Upper lobe of left lung (tissue), 6 donors: Measurements from ENCODE around the gene SLC12A6. TPM values are rescaled to one million over a fixed set of nuclear protein-coding genes. Genes with fewer than 3 reads are reported as not detected.

ENCODE experiments used
- ATAC-seq, 2 donors: fragments of 200-7000 bp; cut with Tn5 transposase; one replicate each; pipeline ENCODE4 v1.9.1; 2022; ENCODE audit warnings: mild to moderate bottlenecking in 2 of 2, moderate library complexity in 2 of 2; ENCODE audit not compliant: low FRiP score in 2 of 2
- DNase-seq, 2 donors: peaks; one replicate each; pipeline ENCODE4 v3.0.0-alpha.2; 2019 to 2020
- H3K27ac ChIP-seq, 4 donors: fragments of 200-600 bp; sonication (generic); one replicate each; pipeline ENCODE4 v1.5.1; 2016 to 2019
- H3K27me3 ChIP-seq, 4 donors: fragments of 200-600 bp; sonication (generic); one replicate each; pipeline ENCODE4 v1.5.1; 2017 to 2019
- H3K36me3 ChIP-seq, 4 donors: fragments of 200-600 bp; sonication (generic); one replicate each; pipeline ENCODE4 v1.5.1; 2016 to 2019
- H3K4me1 ChIP-seq, 4 donors: fragments of 200-600 bp; sonication (generic); one replicate each; pipeline ENCODE4 v1.5.1; 2018 to 2019
- H3K4me3 ChIP-seq, 4 donors: fragments of 200-600 bp; sonication (generic); one replicate each; pipeline ENCODE4 v1.5.1; 2017 to 2019; ENCODE audit warnings: mild to moderate bottlenecking in 2 of 4, moderate library complexity in 1 of 4
- H3K9me3 ChIP-seq, 4 donors: fragments of 200-600 bp; sonication (generic); one replicate each; pipeline ENCODE4 v1.5.1; 2018 to 2019
- CTCF ChIP-seq, 6 experiments: fragments of 450-650 bp in 4 of 6; fragments of 200-600 bp in 2 of 6; sonication (generic) in 2 of 6; IDR thresholded peaks; one replicate each; pipeline ENCODE4 v1.5.1; 2016 to 2019; ENCODE audit warnings: antibody characterized with exemption in 6 of 6
- EP300 ChIP-seq, 4 donors: sonication (generic); formaldehyde crosslinking; IDR thresholded peaks; one replicate each; pipeline ENCODE4 v1.5.1; 2017; ENCODE audit warnings: antibody characterized with exemption in 4 of 4, control low read depth in 2 of 4
- POLR2A ChIP-seq, 4 donors: fragments of 450-650 bp; IDR thresholded peaks; one replicate each; pipeline ENCODE4 v1.5.1; 2016 to 2017; ENCODE audit warnings: antibody characterized with exemption in 4 of 4, mild to moderate bottlenecking in 2 of 4
- POLR2AphosphoS5 ChIP-seq, 2 donors: sonication (generic); formaldehyde crosslinking; IDR thresholded peaks; one replicate each; pipeline ENCODE4 v1.5.1; 2017; ENCODE audit warnings: antibody characterized with exemption in 2 of 2
- WGBS, 2 donors: methylation state at CpG; one replicate each; pipeline ENCODE4 v1.1.5; 2017 to 2018; 5-methylcytosine and 5-hydroxymethylcytosine counted together
- total RNA-seq, 6 donors: library from RNA; depleted of rRNA in 4 of 6; stranded (reverse); fragments of >200 nt in 4 of 6; gene quantifications; one replicate each; pipeline versions ENCODE4 v1.1.0 to v1.2.1, GENCODE V29; 2016 to 2021
- donor health status: DM: no; HTN: no; CAD: no; lungs with moderate emphysema.
- donor health status: DM: no; HTN: yes; CAD: no; lungs with severe emphysema.

The SLC12A6 gene
- total RNA-seq, 6 donors from 2014 or later: 35.3 to 68.1 (median 50.4) TPM

- DNase-seq: no peak
- Histone ChIP-seq H3K27me3 (no peaks in the 10 kb centered on the region), H3K4me3 (no peak overlapping the region), H3K4me1 (no peaks in the 10 kb centered on the region), H3K27ac (no peak overlapping the region), H3K36me3 (peaks cover 0 to 5% (median 2%) of the 10 kb centered on the region in 4 donors), H3K9me3 (no peaks in the 10 kb centered on the region)
- no peak for ATAC-seq
- TF ChIP-seq EP300 (IDR thresholded peaks at IDR 0.05) (no peak), POLR2AphosphoS5 (IDR thresholded peaks at IDR 0.05) (no peak), CTCF (IDR thresholded peaks at IDR 0.05) (no peak), POLR2A (IDR thresholded peaks at IDR 0.05) (no peak)
Measured at GRCh38 chr15:34275154-34275553, 62.4 kb downstream of the SLC12A6 start.

GRCh38 chr15:34271493-34271892, 66.1 kb downstream of the SLC12A6 start:
- no peaks in the 10 kb centered on the region for H3K9me3 ChIP-seq
- 77 to 86% methylated on average over 3 of the region's 3 CpGs for WGBS, 2 donors
- TF ChIP-seq EP300 (IDR thresholded peaks at IDR 0.05) (no peak), CTCF (IDR thresholded peaks at IDR 0.05) (no peak), POLR2AphosphoS5 (IDR thresholded peaks at IDR 0.05) (no peak), POLR2A (IDR thresholded peaks at IDR 0.05) (no peak)
- no peaks in the 10 kb centered on the region for H3K4me1 ChIP-seq
- no peak overlapping the region for H3K27ac ChIP-seq
- H3K27me3 ChIP-seq: no peaks in the 10 kb centered on the region
- ATAC-seq: no peak
- no peak for DNase-seq
- H3K4me3 ChIP-seq: no peak overlapping the region
- peaks cover 0 to 5% (median 2%) of the 10 kb centered on the region in 4 donors for H3K36me3 ChIP-seq

- no peak for TF ChIP-seq POLR2A (IDR thresholded peaks at IDR 0.05)
- TF ChIP-seq POLR2AphosphoS5 (IDR thresholded peaks at IDR 0.05): no peak
- TF ChIP-seq CTCF (IDR thresholded peaks at IDR 0.05): no peak
- TF ChIP-seq EP300 (IDR thresholded peaks at IDR 0.05): no peak
- DNase-seq: no peak
- no peaks in the 10 kb centered on the region for H3K9me3 ChIP-seq
- H3K27ac ChIP-seq: no peak overlapping the region
- no peaks in the 10 kb centered on the region for H3K4me1 ChIP-seq
- no peaks in the 10 kb centered on the region for H3K27me3 ChIP-seq
- ATAC-seq: no peak
- H3K4me3 ChIP-seq: no peak overlapping the region
- peaks cover 0 to 4% (median 0%) of the 10 kb centered on the region in 4 donors for H3K36me3 ChIP-seq
Measured at GRCh38 chr15:34266751-34267150, 70.8 kb downstream of the SLC12A6 start.

- no peak overlapping the region for H3K4me3 ChIP-seq
- no peak overlapping the region for H3K27ac ChIP-seq
- WGBS, 2 donors: 75 to 78% methylated on average over 2 of the region's 2 CpGs
- DNase-seq: no peak
- no peaks in the 10 kb centered on the region for H3K9me3 ChIP-seq
- TF ChIP-seq EP300 (IDR thresholded peaks at IDR 0.05) (no peak), CTCF (IDR thresholded peaks at IDR 0.05) (no peak)
- no peaks in the 10 kb centered on the region for H3K27me3 ChIP-seq
- ATAC-seq: no peak
- H3K4me1 ChIP-seq: no peaks in the 10 kb centered on the region
- H3K36me3 ChIP-seq: peaks cover 0 to 12% (median 2%) of the 10 kb centered on the region in 4 donors
Measured at GRCh38 chr15:34264076-34264475, 73.5 kb downstream of the SLC12A6 start.

- peak in 1 of 2 donors; percentile 62 for DNase-seq
- peaks cover 0 to 25% (median 9%) of the 10 kb centered on the region in 4 donors for H3K36me3 ChIP-seq
- no peaks in the 10 kb centered on the region for H3K4me1 ChIP-seq
- TF ChIP-seq EP300 (IDR thresholded peaks at IDR 0.05): no peak
- no peak for TF ChIP-seq POLR2AphosphoS5 (IDR thresholded peaks at IDR 0.05)
- no peak for TF ChIP-seq CTCF (IDR thresholded peaks at IDR 0.05)
- TF ChIP-seq POLR2A (IDR thresholded peaks at IDR 0.05): no peak
- no peaks in the 10 kb centered on the region for H3K27me3 ChIP-seq
- 93 to 99% methylated on average over 11 to 13 of the region's 13 CpGs for WGBS, 2 donors
- H3K27ac ChIP-seq: no peak overlapping the region
- H3K4me3 ChIP-seq: no peak overlapping the region
- no peaks in the 10 kb centered on the region for H3K9me3 ChIP-seq
- no peak for ATAC-seq
Measured at GRCh38 chr15:34262362-34262761, 75.2 kb downstream of the SLC12A6 start.
